Ishikawa (cell line): Measurements from ENCODE around the gene ABCB9.

Source experiments
- CEBPB ChIP-seq: IDR thresholded peaks from 2 replicates; pipeline ENCODE4 v1.6.1; 2012
- CREB1 ChIP-seq: IDR thresholded peaks from 2 replicates; pipeline ENCODE4 v1.6.1; 2012; ENCODE audit warnings: low read depth
- EGR1 ChIP-seq: IDR thresholded peaks from 2 replicates; pipeline ENCODE4 v1.6.1; 2012
- EP300 ChIP-seq: IDR thresholded peaks from 2 replicates; pipeline ENCODE4 v1.6.1; 2012; ENCODE audit warnings: borderline replicate concordance
- FOXM1 ChIP-seq: IDR thresholded peaks from 2 replicates; pipeline ENCODE4 v1.6.1; 2012; ENCODE audit warnings: low read depth, borderline replicate concordance
- NFIC ChIP-seq: IDR thresholded peaks from 2 replicates; pipeline ENCODE4 v1.6.1; 2012
- RAD21 ChIP-seq: IDR thresholded peaks from 2 replicates; pipeline ENCODE4 v1.6.1; 2012; ENCODE audit warnings: low read depth
- TAF1 ChIP-seq: IDR thresholded peaks from 2 replicates; pipeline ENCODE4 v1.6.1; 2012; ENCODE audit warnings: low read depth, mild to moderate bottlenecking
- TCF12 ChIP-seq: IDR thresholded peaks from 2 replicates; pipeline ENCODE4 v1.6.1; 2012; ENCODE audit warnings: low read depth
- TEAD4 ChIP-seq: IDR thresholded peaks from 2 replicates; pipeline ENCODE4 v1.6.1; 2012
- USF1 ChIP-seq: IDR thresholded peaks from 2 replicates; pipeline ENCODE4 v1.6.1; 2012
- YY1 ChIP-seq: IDR thresholded peaks from 2 replicates; pipeline ENCODE4 v1.6.1; 2012; ENCODE audit warnings: low read depth
- ZBTB7A ChIP-seq: IDR thresholded peaks from 2 replicates; pipeline ENCODE4 v1.6.1; 2012; ENCODE audit warnings: low read depth
- TF ChIP-seq, protein P1 (sequence below): IDR thresholded peaks from 2 replicates; pipeline ENCODE4 v1.6.1; 2012; ENCODE audit warnings: low read depth, mild to moderate bottlenecking
- TF ChIP-seq, protein P2 (sequence below): IDR thresholded peaks from 2 replicates; pipeline ENCODE4 v1.6.1; 2012

The ABCB9 gene

DNA sequence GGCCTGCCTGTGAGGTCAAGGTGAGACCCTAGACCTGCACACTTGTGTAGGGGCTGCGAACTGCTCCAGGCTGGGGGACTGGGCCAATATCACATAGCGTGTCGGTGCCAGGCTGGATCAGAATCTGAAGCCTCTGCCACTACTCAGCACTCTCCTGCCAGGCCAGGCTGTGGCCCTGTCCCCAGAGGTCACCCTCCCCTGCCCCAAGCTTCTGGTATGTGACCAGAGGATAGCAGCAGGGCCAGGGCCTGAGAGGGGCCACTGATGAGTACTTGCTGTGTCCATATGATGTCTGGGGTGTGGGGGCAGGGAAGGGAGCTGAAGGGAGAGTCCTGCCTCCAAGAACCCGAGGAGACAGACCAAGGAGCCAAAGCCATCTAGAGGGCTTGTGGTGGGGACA, 32.1 kb upstream of the ABCB9 start:
- no peak for TF ChIP-seq USF1

GRCh38 chr12:122997343-122998250, 31.3 kb upstream of the ABCB9 start:
- TF ChIP-seq ZBTB7A (no peak), TEAD4 (no peak), YY1 (no peak), TAF1 (no peak), NFIC (no peak), RAD21 (no peak), EP300 (no peak), CEBPB (no peak), FOXM1 (no peak), USF1 (no peak)
- TF ChIP-seq, protein P1, sequence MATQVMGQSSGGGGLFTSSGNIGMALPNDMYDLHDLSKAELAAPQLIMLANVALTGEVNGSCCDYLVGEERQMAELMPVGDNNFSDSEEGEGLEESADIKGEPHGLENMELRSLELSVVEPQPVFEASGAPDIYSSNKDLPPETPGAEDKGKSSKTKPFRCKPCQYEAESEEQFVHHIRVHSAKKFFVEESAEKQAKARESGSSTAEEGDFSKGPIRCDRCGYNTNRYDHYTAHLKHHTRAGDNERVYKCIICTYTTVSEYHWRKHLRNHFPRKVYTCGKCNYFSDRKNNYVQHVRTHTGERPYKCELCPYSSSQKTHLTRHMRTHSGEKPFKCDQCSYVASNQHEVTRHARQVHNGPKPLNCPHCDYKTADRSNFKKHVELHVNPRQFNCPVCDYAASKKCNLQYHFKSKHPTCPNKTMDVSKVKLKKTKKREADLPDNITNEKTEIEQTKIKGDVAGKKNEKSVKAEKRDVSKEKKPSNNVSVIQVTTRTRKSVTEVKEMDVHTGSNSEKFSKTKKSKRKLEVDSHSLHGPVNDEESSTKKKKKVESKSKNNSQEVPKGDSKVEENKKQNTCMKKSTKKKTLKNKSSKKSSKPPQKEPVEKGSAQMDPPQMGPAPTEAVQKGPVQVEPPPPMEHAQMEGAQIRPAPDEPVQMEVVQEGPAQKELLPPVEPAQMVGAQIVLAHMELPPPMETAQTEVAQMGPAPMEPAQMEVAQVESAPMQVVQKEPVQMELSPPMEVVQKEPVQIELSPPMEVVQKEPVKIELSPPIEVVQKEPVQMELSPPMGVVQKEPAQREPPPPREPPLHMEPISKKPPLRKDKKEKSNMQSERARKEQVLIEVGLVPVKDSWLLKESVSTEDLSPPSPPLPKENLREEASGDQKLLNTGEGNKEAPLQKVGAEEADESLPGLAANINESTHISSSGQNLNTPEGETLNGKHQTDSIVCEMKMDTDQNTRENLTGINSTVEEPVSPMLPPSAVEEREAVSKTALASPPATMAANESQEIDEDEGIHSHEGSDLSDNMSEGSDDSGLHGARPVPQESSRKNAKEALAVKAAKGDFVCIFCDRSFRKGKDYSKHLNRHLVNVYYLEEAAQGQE = no peak

- no peak for TF ChIP-seq USF1
- TF ChIP-seq, protein P1 = no peak
- no peak for TF ChIP-seq EP300
- no peak for TF ChIP-seq FOXM1
- TF ChIP-seq, protein P2, sequence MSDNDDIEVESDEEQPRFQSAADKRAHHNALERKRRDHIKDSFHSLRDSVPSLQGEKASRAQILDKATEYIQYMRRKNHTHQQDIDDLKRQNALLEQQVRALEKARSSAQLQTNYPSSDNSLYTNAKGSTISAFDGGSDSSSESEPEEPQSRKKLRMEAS = no peak
- no peak for TF ChIP-seq ZBTB7A
- no peak for TF ChIP-seq NFIC
- no peak for TF ChIP-seq TEAD4
- no peak for TF ChIP-seq EGR1
- no peak for TF ChIP-seq RAD21
- TF ChIP-seq TCF12 = no peak
- no peak for TF ChIP-seq YY1
- no peak for TF ChIP-seq CREB1
- no peak for TF ChIP-seq TAF1
- no peak for TF ChIP-seq CEBPB
These were observed 30.5 kb upstream of the ABCB9 start for GRCh38 chr12:122996621-122997342.

GRCh38 chr12:122996188-122996601, 29.9 kb upstream of the ABCB9 start:
- no peak for TF ChIP-seq CEBPB
- TF ChIP-seq, protein P1 = no peak
- no peak for TF ChIP-seq USF1
- TF ChIP-seq TEAD4 = no peak
- no peak for TF ChIP-seq ZBTB7A
- no peak for TF ChIP-seq TCF12
- no peak for TF ChIP-seq NFIC
- no peak for TF ChIP-seq EGR1
- no peak for TF ChIP-seq EP300
- TF ChIP-seq CREB1 = no peak
